ENCODE data around the gene C7. TPM values are rescaled to one million over a fixed set of nuclear protein-coding genes. Genes with fewer than 3 reads are reported as not detected.

C7 gene
- total and polyA plus RNA-seq, 2 of the 13 experiments (the other 11 are each of a cell fraction or from before 2014, with no cell fraction given), result 1.7 to 3.5 TPM

GRCh38 chr5:40991168-40991980 is 82.1 kb downstream of the C7 start (continued):
- peak; percentile 67; the same call in 1 of the 2 replicates for TF ChIP-seq ZMYM3 (CRISPR knock-in tag; IDR thresholded peaks at IDR 0.05)
- TF ChIP-seq ZNF124 (CRISPR knock-in tag; IDR thresholded peaks at IDR 0.05), result no peak
- no peak for TF ChIP-seq ZNF383 (CRISPR knock-in tag; IDR thresholded peaks at IDR 0.05; ENCODE audit: borderline replicate concordance)
- TF ChIP-seq TMF1 (CRISPR knock-in tag; IDR thresholded peaks at IDR 0.05; ENCODE audit: low read depth), result no peak
- TF ChIP-seq ZNF614 (CRISPR knock-in tag; IDR thresholded peaks at IDR 0.05; ENCODE audit: borderline replicate concordance), result peak; percentile 70; the same call in 1 of the 2 replicates
- TF ChIP-seq FIP1L1 (IDR thresholded peaks at IDR 0.05; ENCODE audit: borderline replicate concordance, insufficient read depth, low read depth, low read length), result no peak
- TF ChIP-seq ZUFSP (CRISPR knock-in tag; IDR thresholded peaks at IDR 0.05; ENCODE audit: borderline replicate concordance), result no peak
- peak; percentile 92 for TF ChIP-seq MEF2D (CRISPR knock-in tag; IDR thresholded peaks at IDR 0.05)
- no peak for TF ChIP-seq NR1H2 (CRISPR knock-in tag; IDR thresholded peaks at IDR 0.05; ENCODE audit: borderline replicate concordance, low read depth)
- TF ChIP-seq TCF7L2 (IDR thresholded peaks at IDR 0.05; ENCODE audit: low read depth, low read length), result no peak; the same call in 1 of the 2 replicates
- TF ChIP-seq ZNF704 (CRISPR knock-in tag; IDR thresholded peaks at IDR 0.05; ENCODE audit: borderline replicate concordance), result no peak
- TF ChIP-seq KDM6A (CRISPR knock-in tag; IDR thresholded peaks at IDR 0.05; ENCODE audit: low read depth), result peak; percentile 95
- peak; percentile 71 for TF ChIP-seq BCL6 (CRISPR knock-in tag; IDR thresholded peaks at IDR 0.05)
- TF ChIP-seq ZNF510 (CRISPR knock-in tag; IDR thresholded peaks at IDR 0.05; ENCODE audit: low read depth), result no peak
- TF ChIP-seq SOX5 (CRISPR knock-in tag; IDR thresholded peaks at IDR 0.05; ENCODE audit: borderline replicate concordance), result peak; percentile 90
- TF ChIP-seq ZNF777 (CRISPR knock-in tag; IDR thresholded peaks at IDR 0.05), result no peak
- TF ChIP-seq ZNF576 (CRISPR knock-in tag; IDR thresholded peaks at IDR 0.05), result no peak
- no peak for TF ChIP-seq ZFAT (CRISPR knock-in tag; conservative IDR thresholded peaks at IDR 0.05)
- TF ChIP-seq RXRA (CRISPR knock-in tag; IDR thresholded peaks at IDR 0.05), result peak; percentile 71; the same call in 1 of the 2 replicates
- peak; percentile 84 for TF ChIP-seq RCOR2 (CRISPR knock-in tag; IDR thresholded peaks at IDR 0.05)
- TF ChIP-seq ARID2 (CRISPR knock-in tag; IDR thresholded peaks at IDR 0.05; ENCODE audit: borderline replicate concordance), result peak; percentile 59; the same call in 1 of the 2 replicates
- TF ChIP-seq TCF12 (IDR thresholded peaks at IDR 0.05), result no peak
- TF ChIP-seq TCF12 (CRISPR knock-in tag; IDR thresholded peaks at IDR 0.05), result no peak
- no peak for TF ChIP-seq AKAP8 (CRISPR knock-in tag; IDR thresholded peaks at IDR 0.05)
- no peak for TF ChIP-seq ZBTB21 (CRISPR knock-in tag; IDR thresholded peaks at IDR 0.05)
- no peak for TF ChIP-seq ATF7 (IDR thresholded peaks at IDR 0.05)
- no peak for TF ChIP-seq ATF7 (CRISPR knock-in tag; IDR thresholded peaks at IDR 0.05)
- no peak for TF ChIP-seq ZNF451 (CRISPR knock-in tag; IDR thresholded peaks at IDR 0.05)
- TF ChIP-seq EEA1 (CRISPR knock-in tag; IDR thresholded peaks at IDR 0.05; ENCODE audit: borderline replicate concordance), result no peak
- TF ChIP-seq ZNF773 (CRISPR knock-in tag; IDR thresholded peaks at IDR 0.05; ENCODE audit: borderline replicate concordance), result no peak
